PC-3 (cell line): ENCODE results near the gene CSF1R. TPM values are rescaled to one million over a fixed set of nuclear protein-coding genes. Genes with fewer than 3 reads are reported as not detected.

ENCODE experiments used
- ATAC-seq: fragments of 200-7000 bp; cut with Tn5 transposase; 2 replicates; pipeline ENCODE4 v1.9.1; 2020; ENCODE audit warnings: mild to moderate bottlenecking, moderate library complexity
- BruUV-seq: library from RNA; stranded (reverse); fragments of 400-500 nt; replicated peaks from 2 replicates; lab custom pipeline; 2021; lab: Mats Ljungman, UMichigan
- CTCF ChIA-PET: fragments of 300-600 bp; sonication (Branson Sonifier 250); formaldehyde crosslinking; loops from one replicate; lab custom pipeline; 2022; ENCODE audit warnings: antibody characterized with exemption; lab: Charles Lee
- POLR2A ChIA-PET: fragments of 300-600 bp; sonication (Branson Sonifier 250); formaldehyde crosslinking; loops from one replicate; lab custom pipeline; 2022; ENCODE audit warnings: antibody characterized with exemption; ENCODE audit not compliant: unreplicated experiment; lab: Charles Lee
- DNase-seq: peaks from one replicate; pipeline ENCODE4 v3.0.0-alpha.2; 2015
- H2AFZ ChIP-seq: fragments of 300-600 bp; sonication (generic); 2 replicates; pipeline ENCODE4 v1.6.0; 2016; ENCODE audit warnings: antibody characterized with exemption, low read length
- H3F3A ChIP-seq: fragments of 300-600 bp; sonication (generic); one replicate; pipeline ENCODE4 v1.6.0; 2017; ENCODE audit warnings: antibody characterized with exemption, low read length, control low read depth, mild to moderate bottlenecking; ENCODE audit not compliant: unreplicated experiment
- H3K27ac ChIP-seq: fragments of 300-600 bp; sonication (generic); 2 replicates; pipeline ENCODE4 v1.5.1; 2016; ENCODE audit warnings: mild to moderate bottlenecking, low read length
- H3K27me3 ChIP-seq: fragments of 300-600 bp; sonication (generic); 2 replicates; pipeline ENCODE4 v1.6.1; 2016; ENCODE audit warnings: low read length, mixed read lengths
- H3K36me3 ChIP-seq: fragments of 300-600 bp; sonication (generic); 2 replicates; pipeline ENCODE4 v1.6.1; 2016; ENCODE audit warnings: low read depth, mixed run types, low read length, mixed read lengths
- H3K4me1 ChIP-seq: fragments of 300-600 bp; sonication (generic); 2 replicates; pipeline ENCODE4 v1.5.1; 2016; ENCODE audit warnings: low read length; ENCODE audit not compliant: insufficient read depth
- H3K4me2 ChIP-seq: fragments of 300-600 bp; sonication (generic); 2 replicates; pipeline ENCODE4 v1.6.0; 2016; ENCODE audit warnings: low read length
- H3K4me3 ChIP-seq: fragments of 300-600 bp; sonication (generic); 2 replicates; pipeline ENCODE4 v1.5.1; 2016; ENCODE audit warnings: mild to moderate bottlenecking, low read length, mixed read lengths
- H3K79me2 ChIP-seq: fragments of 300-600 bp; sonication (generic); 2 replicates; pipeline ENCODE4 v1.6.1; 2017; ENCODE audit warnings: low read length, mixed read lengths
- H3K9ac ChIP-seq: fragments of 300-600 bp; sonication (generic); 2 replicates; pipeline ENCODE4 v1.6.0; 2016; ENCODE audit warnings: mild to moderate bottlenecking, low read length
- H3K9me2 ChIP-seq: fragments of 300-600 bp; sonication (generic); replicated peaks from 2 replicates; pipeline ENCODE4 v1.6.1; 2016; ENCODE audit warnings: mixed run types, low read length, mixed read lengths
- H3K9me3 ChIP-seq: fragments of 300-600 bp; sonication (generic); 2 replicates; pipeline ENCODE4 v1.6.1; 2016; ENCODE audit warnings: low read length, mixed read lengths
- H4K20me1 ChIP-seq: fragments of 300-600 bp; sonication (generic); 2 replicates; pipeline ENCODE4 v1.6.1; 2016; ENCODE audit warnings: low read length, mixed read lengths
- EZH2 ChIP-seq: fragments of 300-600 bp; sonication (generic); IDR thresholded peaks from one replicate; pipeline ENCODE4 v1.6.1; 2017; ENCODE audit warnings: antibody characterized with exemption, mild to moderate bottlenecking, low read length; ENCODE audit not compliant: unreplicated experiment
- EZH2phosphoT487 ChIP-seq: fragments of 300-600 bp; sonication (generic); IDR thresholded peaks from 2 replicates; pipeline ENCODE4 v1.6.1; 2018; ENCODE audit warnings: mild to moderate bottlenecking, antibody characterized with exemption, low read length, borderline replicate concordance
- intact Hi-C: fragments of 100-400 bp; cut with micrococcal nuclease; formaldehyde crosslinking; loops from 2 replicates; pipeline ENCODE4 v1.9.0; 2023
- total RNA-seq: library from RNA; depleted of rRNA; stranded (reverse); fragments of >200 nt; gene quantifications from 2 replicates; pipeline ENCODE4 v1.2.3, GENCODE V29; 2014
- TF ChIP-seq, protein P1 (sequence below): fragments of 300-600 bp; sonication (generic); conservative IDR thresholded peaks from 2 replicates; pipeline ENCODE4 v1.5.1; 2017; ENCODE audit warnings: antibody characterized with exemption, low read depth, mild to moderate bottlenecking, low read length

The CSF1R gene
- total RNA-seq, 1 experiment from 2014 or later = not detected

DNA sequence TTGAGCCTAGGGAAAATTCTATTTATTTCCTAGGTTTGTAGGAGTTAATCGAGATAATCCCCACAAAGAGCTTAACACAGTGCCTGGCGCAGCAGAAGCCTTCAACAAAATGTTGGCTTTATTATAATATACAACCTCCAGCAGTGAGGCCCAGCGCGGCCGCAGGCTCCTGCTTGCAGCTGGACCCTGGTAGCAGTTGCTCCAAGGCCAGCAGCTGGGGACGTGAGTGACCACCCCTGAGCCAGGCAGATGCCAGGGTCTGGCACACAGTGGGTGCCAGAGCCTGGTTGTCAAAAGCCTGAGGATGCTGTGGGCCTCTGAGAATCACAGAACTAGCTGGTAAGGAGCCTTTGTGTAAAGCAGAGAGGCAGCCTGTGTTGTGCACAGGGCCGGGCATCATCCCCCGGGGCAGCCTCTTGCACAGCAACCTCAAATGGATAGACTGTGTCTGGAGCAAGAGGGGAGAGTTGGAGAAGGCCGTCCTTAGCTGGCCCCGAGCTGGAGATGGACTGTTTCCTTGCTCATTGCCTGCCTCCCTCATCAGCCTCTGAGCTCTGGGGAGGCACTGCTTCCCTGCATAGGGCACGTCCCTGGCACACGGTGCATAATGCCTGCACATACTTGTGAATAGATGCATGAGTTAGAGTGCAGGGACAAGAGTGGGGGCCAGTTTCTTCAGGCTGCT, 17.3 kb downstream of the CSF1R start:
- Histone ChIP-seq H3K4me2 (no peak overlapping the region), H2AFZ (no peak overlapping the region), H3K4me1 (peaks cover 14% of the 10 kb centered on the region), H3K4me3 (no peak overlapping the region), H3K9me2 (no peaks in the 10 kb centered on the region), H3F3A (no peaks in the 10 kb centered on the region), H3K27me3 (no peaks in the 10 kb centered on the region), H3K36me3 (no peaks in the 10 kb centered on the region), H3K9ac (no peak overlapping the region), H3K27ac (no peak overlapping the region), H3K9me3 (no peaks in the 10 kb centered on the region), H4K20me1 (no peaks in the 10 kb centered on the region), H3K79me2 (no peaks in the 10 kb centered on the region)
- TF ChIP-seq EZH2 (no peak), EZH2phosphoT487 (no peak)
- TF ChIP-seq, protein P1, sequence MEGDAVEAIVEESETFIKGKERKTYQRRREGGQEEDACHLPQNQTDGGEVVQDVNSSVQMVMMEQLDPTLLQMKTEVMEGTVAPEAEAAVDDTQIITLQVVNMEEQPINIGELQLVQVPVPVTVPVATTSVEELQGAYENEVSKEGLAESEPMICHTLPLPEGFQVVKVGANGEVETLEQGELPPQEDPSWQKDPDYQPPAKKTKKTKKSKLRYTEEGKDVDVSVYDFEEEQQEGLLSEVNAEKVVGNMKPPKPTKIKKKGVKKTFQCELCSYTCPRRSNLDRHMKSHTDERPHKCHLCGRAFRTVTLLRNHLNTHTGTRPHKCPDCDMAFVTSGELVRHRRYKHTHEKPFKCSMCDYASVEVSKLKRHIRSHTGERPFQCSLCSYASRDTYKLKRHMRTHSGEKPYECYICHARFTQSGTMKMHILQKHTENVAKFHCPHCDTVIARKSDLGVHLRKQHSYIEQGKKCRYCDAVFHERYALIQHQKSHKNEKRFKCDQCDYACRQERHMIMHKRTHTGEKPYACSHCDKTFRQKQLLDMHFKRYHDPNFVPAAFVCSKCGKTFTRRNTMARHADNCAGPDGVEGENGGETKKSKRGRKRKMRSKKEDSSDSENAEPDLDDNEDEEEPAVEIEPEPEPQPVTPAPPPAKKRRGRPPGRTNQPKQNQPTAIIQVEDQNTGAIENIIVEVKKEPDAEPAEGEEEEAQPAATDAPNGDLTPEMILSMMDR = no peak
- intact Hi-C loops = no loop called here
- ChIA-PET POLR2A (no interaction called here), CTCF (no interaction called here)
- no TSS peak for BruUV-seq
- DNase-seq (no peak), ATAC-seq (no peak)

DNA sequence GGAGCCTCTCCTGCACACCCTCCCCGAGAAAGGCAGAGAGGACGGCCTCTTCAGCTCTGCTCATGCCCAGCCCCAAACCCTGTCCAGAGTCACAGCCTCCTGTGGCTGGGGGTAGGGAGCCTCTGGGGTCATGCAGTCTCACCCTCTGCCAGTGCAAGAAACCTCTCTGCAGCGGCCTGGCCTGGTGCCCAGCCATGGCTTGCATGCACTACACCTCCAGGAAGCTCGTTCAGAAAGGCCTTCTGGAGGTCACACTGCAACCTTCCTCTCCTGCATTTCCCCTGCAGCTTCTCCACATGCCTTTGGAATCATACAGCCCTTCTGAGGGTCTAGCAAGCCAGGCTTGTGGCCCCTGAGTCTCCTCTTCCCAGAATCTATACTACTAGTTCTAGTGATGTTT, 17.9 kb downstream of the CSF1R start:
- H3K4me3 ChIP-seq = no peak overlapping the region
- DNase-seq (no peak), ATAC-seq (no peak)
- ChIA-PET POLR2A (no interaction called here), CTCF (no interaction called here)
- H3K79me2 ChIP-seq = no peaks in the 10 kb centered on the region
- no peaks in the 10 kb centered on the region for H3K9me2 ChIP-seq
- no peaks in the 10 kb centered on the region for H3K36me3 ChIP-seq
- H3F3A ChIP-seq = no peaks in the 10 kb centered on the region
- no peaks in the 10 kb centered on the region for H3K9me3 ChIP-seq
- no TSS peak for BruUV-seq
- no peak overlapping the region for H3K4me2 ChIP-seq
- TF ChIP-seq EZH2 (no peak), EZH2phosphoT487 (no peak)
- TF ChIP-seq, protein P1 = no peak
- no peak overlapping the region for H3K9ac ChIP-seq
- no peak overlapping the region for H3K27ac ChIP-seq
- H3K27me3 ChIP-seq = no peaks in the 10 kb centered on the region
- intact Hi-C loops = no loop called here
- H3K4me1 ChIP-seq = peaks cover 14% of the 10 kb centered on the region
- H2AFZ ChIP-seq = no peak overlapping the region
- no peaks in the 10 kb centered on the region for H4K20me1 ChIP-seq

DNA sequence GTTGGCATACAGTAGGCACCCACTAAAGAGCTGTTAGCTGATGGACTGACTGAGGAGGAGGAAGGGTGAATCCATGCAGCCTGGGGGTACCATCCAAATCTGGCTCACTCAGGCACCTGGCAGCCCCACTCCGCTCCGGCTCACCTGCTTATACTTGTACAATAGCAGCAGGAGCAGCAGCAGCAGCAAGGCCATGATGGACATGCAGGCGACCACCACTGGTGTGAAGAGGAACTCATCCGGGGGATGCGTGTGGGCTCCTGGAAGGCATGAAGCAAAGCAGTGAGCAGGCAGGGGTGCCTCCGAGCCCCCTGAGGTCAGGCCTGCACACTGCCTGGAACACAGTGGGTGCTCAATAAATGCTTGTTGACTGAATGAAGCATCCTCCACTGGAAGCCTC, 18.3 kb downstream of the CSF1R start:
- no peak overlapping the region for H3K27ac ChIP-seq
- H3K9me2 ChIP-seq = no peaks in the 10 kb centered on the region
- no peak overlapping the region for H3K9ac ChIP-seq
- DNase-seq = no peak
- no peak overlapping the region for H3K4me3 ChIP-seq
- no peaks in the 10 kb centered on the region for H3K27me3 ChIP-seq
- ChIA-PET POLR2A (no interaction called here), CTCF (no interaction called here)
- H3K9me3 ChIP-seq = no peaks in the 10 kb centered on the region
- intact Hi-C loops = no loop called here
- BruUV-seq = no TSS peak
- H3K36me3 ChIP-seq = no peaks in the 10 kb centered on the region
- no peaks in the 10 kb centered on the region for H4K20me1 ChIP-seq
- no peaks in the 10 kb centered on the region for H3F3A ChIP-seq
- no peaks in the 10 kb centered on the region for H3K79me2 ChIP-seq
- no peak overlapping the region for H3K4me2 ChIP-seq
- H2AFZ ChIP-seq = no peak overlapping the region
- no peak for TF ChIP-seq EZH2phosphoT487
- TF ChIP-seq EZH2 = no peak
- TF ChIP-seq, protein P1 = no peak
- no peak for ATAC-seq
- H3K4me1 ChIP-seq = peaks cover 14% of the 10 kb centered on the region
